GM12801 (cell line): Measurements from ENCODE around the gene FA2H.

Source experiments
- TF ChIP-seq, protein P1 (sequence below): IDR thresholded peaks from one replicate; pipeline ENCODE4 v1.5.1; 2011; ENCODE audit warnings: control low read depth; ENCODE audit not compliant: insufficient read length; ENCODE audit errors: extremely low read depth

Gene FA2H

DNA sequence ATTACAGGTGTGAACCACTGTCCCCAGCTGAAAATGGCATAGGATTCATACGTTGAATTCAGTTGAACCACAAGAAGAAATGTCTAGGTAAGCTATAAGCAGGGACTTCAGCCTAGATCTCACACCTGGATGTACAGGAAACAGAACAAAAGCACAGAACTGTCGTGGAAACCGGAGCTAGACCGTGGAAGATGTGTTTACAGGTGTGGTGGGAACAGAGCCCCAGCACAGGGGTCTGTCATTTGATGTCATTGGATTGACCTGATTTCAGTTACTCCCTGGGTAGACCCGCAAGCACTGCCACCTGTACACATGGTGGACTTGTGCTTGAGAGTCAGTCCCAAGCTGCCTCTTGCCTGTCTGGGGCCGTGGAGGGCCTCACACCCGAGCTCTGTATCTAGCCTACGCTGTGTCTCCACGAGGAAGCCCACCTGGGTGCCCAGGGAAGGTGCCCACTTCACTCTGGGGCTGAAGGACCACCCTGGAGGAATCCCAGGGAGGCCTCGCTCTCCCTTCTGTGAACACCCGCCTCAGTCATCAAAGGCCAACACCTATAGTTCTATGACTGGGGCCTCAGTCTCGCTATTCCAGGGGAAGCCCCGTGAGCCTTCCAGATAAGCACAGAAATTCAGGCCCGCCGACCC lies 41.8 kb downstream of the FA2H start:
- TF ChIP-seq, protein P1, sequence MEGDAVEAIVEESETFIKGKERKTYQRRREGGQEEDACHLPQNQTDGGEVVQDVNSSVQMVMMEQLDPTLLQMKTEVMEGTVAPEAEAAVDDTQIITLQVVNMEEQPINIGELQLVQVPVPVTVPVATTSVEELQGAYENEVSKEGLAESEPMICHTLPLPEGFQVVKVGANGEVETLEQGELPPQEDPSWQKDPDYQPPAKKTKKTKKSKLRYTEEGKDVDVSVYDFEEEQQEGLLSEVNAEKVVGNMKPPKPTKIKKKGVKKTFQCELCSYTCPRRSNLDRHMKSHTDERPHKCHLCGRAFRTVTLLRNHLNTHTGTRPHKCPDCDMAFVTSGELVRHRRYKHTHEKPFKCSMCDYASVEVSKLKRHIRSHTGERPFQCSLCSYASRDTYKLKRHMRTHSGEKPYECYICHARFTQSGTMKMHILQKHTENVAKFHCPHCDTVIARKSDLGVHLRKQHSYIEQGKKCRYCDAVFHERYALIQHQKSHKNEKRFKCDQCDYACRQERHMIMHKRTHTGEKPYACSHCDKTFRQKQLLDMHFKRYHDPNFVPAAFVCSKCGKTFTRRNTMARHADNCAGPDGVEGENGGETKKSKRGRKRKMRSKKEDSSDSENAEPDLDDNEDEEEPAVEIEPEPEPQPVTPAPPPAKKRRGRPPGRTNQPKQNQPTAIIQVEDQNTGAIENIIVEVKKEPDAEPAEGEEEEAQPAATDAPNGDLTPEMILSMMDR = no peak

DNA sequence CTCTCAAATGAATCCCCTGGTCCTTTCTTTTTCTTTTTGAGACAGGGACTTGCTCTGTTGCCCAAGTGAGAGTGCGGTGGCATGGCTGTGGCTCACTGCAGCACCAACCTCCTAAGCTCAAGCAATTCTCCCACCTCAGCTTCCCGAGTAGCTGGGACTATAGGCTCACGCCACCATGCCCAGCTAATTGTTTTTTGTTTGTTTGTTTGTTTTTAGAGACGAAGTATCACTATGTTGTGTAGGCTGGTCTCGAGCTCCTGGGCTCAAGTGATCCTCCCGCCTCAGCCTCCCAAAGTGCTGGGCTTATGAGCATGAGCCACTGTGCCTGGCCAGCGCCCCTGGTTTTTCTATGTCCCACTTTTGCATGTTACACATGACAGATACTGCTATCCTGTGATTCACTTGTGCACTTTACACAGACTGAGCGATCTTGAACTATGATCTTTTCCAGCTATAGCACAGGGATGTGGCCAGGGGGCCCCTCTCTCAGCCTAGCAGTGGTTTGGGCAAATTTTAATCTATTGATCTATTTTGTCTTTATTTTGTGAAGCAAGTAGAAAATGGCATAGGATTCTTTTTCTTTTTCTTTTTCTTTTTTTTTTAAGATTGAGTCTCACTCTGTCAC lies 42.7 kb downstream of the FA2H start:
- TF ChIP-seq, protein P1 = no peak

DNA sequence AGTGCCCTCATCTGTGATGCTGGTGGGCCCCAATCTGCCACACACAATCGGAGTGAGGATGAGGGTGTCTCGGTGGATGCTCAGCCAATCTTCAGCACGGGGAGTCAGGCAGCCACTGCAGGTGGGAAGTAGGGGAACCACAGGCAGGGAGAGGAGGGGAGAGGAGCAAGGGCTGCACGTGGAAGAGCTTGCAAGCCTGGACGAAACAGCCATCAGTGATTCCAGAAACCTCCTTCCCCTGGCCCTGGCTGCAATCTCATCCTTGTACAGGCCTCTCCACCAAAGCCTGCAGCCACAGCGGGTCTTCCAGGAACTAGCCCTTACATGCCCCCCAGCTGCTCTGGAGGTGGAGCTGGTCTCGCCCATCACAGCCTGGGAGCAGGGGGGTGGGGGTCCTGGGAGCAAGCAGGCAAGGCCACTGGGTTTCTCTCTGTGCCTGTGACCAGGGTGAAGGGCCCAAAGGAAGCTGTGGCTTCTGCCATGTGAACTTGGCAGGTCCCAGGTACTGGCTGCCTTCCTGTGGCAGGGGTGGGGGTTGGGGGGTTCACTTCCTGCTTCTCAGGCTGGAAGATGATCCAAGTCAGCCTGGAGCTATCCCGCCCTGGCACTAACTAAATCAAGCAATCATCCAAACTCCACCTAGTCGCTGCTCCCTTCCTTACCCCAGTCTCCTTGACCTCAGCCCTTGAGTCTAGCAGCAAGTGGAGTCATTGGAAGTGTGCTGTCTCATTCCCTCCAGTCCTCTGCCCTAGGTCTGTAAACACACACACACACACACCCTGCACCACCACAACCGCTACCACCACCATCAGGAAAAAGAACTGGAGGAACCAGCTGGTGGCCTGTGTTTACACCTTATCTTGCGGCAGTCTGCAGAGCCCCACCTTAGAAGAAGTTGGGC lies 44.6 kb downstream of the FA2H start:
- TF ChIP-seq, protein P1 = no peak

DNA sequence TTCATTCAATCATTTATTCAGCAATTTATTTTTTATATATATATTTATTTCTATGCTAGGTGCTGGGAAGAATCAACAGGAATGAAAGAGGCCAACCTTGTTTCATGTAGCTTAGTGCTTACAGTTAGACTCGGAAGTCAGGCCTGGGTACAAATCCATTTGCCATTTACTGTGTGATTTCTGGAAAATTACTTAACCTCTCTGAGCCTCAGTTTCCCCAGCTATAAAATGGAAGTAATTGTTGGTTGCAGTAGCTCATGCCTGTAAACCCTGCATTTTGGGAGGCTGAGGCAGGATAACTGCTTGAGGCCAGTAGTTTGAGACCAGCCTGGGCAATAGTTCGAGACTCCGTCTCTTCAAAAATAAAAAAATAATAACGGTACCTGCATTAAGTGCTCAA lies 46.7 kb downstream of the FA2H start:
- TF ChIP-seq, protein P1 = no peak

DNA sequence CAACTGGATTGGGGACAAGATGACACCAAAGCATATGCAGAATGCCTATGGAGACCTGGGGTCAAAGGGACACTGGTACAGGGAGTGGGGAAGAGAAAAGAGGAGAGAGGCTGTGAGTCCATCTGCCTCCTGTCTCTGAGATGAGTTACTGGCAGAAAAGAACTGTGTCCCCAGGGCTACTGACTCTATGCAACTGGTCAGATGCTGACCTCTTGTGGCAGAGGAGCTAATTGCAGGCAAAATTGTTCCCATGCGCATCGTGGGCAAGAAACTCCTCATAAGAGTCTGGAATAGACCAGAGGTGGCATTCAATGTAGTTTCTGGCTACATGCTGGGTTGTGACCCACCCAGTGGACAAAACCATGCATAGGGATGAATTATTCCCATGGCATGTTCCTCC lies 47.9 kb downstream of the FA2H start:
- TF ChIP-seq, protein P1 = no peak

DNA sequence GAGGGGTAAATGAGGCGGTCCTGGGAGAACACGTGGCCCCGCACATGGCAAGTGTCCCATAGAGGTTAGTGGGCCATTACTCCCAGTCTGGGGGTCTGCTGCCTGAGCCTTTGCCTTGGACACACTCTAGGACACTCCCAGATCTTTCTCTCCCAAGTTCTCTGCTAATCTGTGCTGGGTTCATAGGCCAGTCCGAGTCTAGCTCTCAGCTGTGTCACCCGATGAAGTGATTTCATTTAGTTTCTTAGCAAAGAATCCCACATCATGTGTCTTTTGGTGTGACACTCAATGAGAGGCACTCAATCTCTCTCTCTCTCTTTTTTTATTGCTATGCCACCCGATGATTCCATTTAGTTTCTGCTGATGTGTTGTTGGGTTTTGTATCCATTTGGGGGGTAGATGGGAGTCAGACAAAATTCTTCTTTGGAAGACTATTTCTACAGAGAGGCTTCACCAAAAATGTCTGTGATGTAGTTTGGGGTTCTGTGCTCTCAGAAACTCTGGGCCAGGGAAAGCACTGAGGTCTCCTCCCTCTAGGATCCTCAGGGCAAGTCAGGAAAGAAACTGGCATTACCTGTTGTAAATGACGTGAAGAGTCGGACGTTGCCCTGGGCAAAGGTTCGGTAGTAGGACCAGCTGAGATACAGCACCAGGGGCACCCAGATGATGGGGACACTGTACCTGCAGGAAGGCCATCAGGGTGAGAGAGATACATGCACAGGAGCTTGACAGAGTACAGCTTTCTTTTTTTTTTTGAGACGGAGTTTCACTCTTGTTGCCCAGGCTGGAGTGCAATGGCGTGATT lies 48.8 kb downstream of the FA2H start:
- TF ChIP-seq, protein P1 = no peak
